ENCODE measurements around the gene CLVS2.

The CLVS2 gene

GRCh38 chr6:122997541-122998150, 1.6 kb downstream of the CLVS2 start:
- Histone ChIP-seq H3K27me3 (ENCODE audit: insufficient read depth, low read depth, severe bottlenecking) (no peaks in the 10 kb centered on the region), H3K9me3 (ENCODE audit: severe bottlenecking) (no peaks in the 10 kb centered on the region), H3K36me3 (no peaks in the 10 kb centered on the region), H3K27ac (no peak overlapping the region), H3K4me3 (ENCODE audit: low read depth, low read length) (no peak overlapping the region)
- DNase-seq: no peak
- no peak for TF ChIP-seq CTCF (IDR thresholded peaks at IDR 0.05; ENCODE audit: low read depth, low read length)

GRCh38 chr6:122998403-122998975, 2.5 kb downstream of the CLVS2 start:
- DNase-seq: no peak
- H3K36me3 ChIP-seq: no peaks in the 10 kb centered on the region
- no peak for TF ChIP-seq CTCF (IDR thresholded peaks at IDR 0.05; ENCODE audit: low read depth, low read length)

DNA sequence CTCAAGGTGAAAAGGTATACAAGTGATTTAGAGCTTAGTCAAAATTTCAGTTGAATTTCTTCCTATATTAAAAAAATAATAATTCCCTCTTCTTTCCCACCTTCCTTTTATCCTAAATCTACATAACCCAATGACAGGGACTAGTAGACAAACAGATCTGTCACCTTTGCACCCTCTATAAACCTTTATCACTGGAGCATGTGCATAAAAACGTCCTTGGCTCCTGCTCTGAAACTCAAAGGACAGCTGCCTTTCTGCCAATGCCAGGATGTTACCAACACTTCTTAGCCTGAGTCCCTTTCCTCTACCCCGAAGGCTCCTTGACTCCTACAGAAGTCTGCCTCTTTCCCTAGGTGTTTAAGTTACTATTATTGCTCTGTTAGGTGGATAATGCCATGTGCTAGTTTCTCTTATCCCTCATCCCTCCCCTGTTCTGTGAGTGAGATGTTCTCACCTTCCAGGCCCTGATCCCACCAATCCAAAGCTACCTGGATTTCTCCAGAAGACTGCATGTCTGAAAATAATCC, 4.3 kb downstream of the CLVS2 start:
- H3K27me3 ChIP-seq (ENCODE audit: insufficient read depth, low read depth, severe bottlenecking): no peaks in the 10 kb centered on the region
- DNase-seq: no peak
- no peak for TF ChIP-seq CTCF (IDR thresholded peaks at IDR 0.05; ENCODE audit: low read depth, low read length)
- H3K9me3 ChIP-seq (ENCODE audit: severe bottlenecking): no peaks in the 10 kb centered on the region
- no peaks in the 10 kb centered on the region for H3K36me3 ChIP-seq
- H3K4me3 ChIP-seq (ENCODE audit: low read depth, low read length): no peak overlapping the region
- no peak overlapping the region for H3K27ac ChIP-seq

More at GRCh38 chr6:122998403-122998975, 2.5 kb downstream of the CLVS2 start:
- Histone ChIP-seq H3K27ac (no peak overlapping the region), H3K9me3 (ENCODE audit: severe bottlenecking) (no peaks in the 10 kb centered on the region), H3K4me3 (ENCODE audit: low read depth, low read length) (no peak overlapping the region), H3K27me3 (ENCODE audit: insufficient read depth, low read depth, severe bottlenecking) (no peaks in the 10 kb centered on the region)

DNA sequence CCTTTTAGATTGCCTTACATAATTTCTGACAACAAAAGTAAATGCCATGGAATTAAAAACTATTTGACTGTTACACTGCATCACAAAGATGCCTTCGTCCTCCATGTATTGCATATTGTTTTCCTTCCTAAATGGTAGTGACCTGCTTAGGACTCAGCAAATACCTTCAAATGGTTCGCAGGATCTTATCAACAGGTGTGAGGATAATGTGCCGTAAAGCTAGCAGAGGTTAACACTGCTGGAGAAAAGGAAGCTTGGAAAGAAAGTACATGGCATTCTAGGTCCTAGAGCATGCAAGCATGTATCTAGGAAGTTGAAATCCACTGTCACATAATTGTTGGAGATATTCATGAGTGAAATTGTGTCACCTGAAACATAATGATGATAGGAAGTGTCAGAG, 5.5 kb downstream of the CLVS2 start:
- Histone ChIP-seq H3K27ac (no peak overlapping the region), H3K9me3 (ENCODE audit: severe bottlenecking) (no peaks in the 10 kb centered on the region), H3K4me3 (ENCODE audit: low read depth, low read length) (no peak overlapping the region), H3K27me3 (ENCODE audit: insufficient read depth, low read depth, severe bottlenecking) (no peaks in the 10 kb centered on the region), H3K36me3 (no peaks in the 10 kb centered on the region)
- TF ChIP-seq CTCF (IDR thresholded peaks at IDR 0.05; ENCODE audit: low read depth, low read length): no peak
- no peak for DNase-seq

GRCh38 chr6:123007885-123008284, 11.8 kb downstream of the CLVS2 start:
- Histone ChIP-seq H3K27ac (no peak overlapping the region), H3K4me3 (ENCODE audit: low read depth, low read length) (no peak overlapping the region), H3K9me3 (ENCODE audit: severe bottlenecking) (no peaks in the 10 kb centered on the region), H3K27me3 (ENCODE audit: insufficient read depth, low read depth, severe bottlenecking) (no peaks in the 10 kb centered on the region), H3K36me3 (no peaks in the 10 kb centered on the region)
- no peak for TF ChIP-seq CTCF (IDR thresholded peaks at IDR 0.05; ENCODE audit: low read depth, low read length)
- DNase-seq: no peak
